DMS153 treated with DMSO at 0.1 percent for 48 hours (cell line): ENCODE results near the gene ARMC9.

ENCODE experiments used
- DNase-seq: peaks from one replicate; lab custom pipeline; 2025; ENCODE audit not compliant: unreplicated experiment; lab: John Stamatoyannopoulos, UW

ARMC9 gene

GRCh38 chr2:231378026-231378722, 179.7 kb downstream of the ARMC9 start:
- DNase-seq: no peak

GRCh38 chr2:231379266-231380215, 181.1 kb downstream of the ARMC9 start:
- DNase-seq: no peak

- DNase-seq: no peak
These were observed 181.9 kb downstream of the ARMC9 start for GRCh38 chr2:231380307-231380706.

- no peak for DNase-seq
These were observed 182.8 kb downstream of the ARMC9 start for GRCh38 chr2:231380991-231381847.

- DNase-seq: no peak
These were observed 183.7 kb downstream of the ARMC9 start for GRCh38 chr2:231382116-231382515.

GRCh38 chr2:231383416-231384108, 185.1 kb downstream of the ARMC9 start:
- no peak for DNase-seq

- no peak for DNase-seq
These were observed 185.6 kb downstream of the ARMC9 start for GRCh38 chr2:231384109-231384435.

- no peak for DNase-seq
These were observed 186.5 kb downstream of the ARMC9 start for GRCh38 chr2:231384970-231385369.

- no peak for DNase-seq
These were observed 187.0 kb downstream of the ARMC9 start for GRCh38 chr2:231385429-231385828.

- DNase-seq: no peak
These were observed 188.0 kb downstream of the ARMC9 start for GRCh38 chr2:231386446-231386845.

GRCh38 chr2:231387904-231388724, 189.7 kb downstream of the ARMC9 start:
- DNase-seq: no peak

GRCh38 chr2:231388725-231389346, 190.4 kb downstream of the ARMC9 start:
- DNase-seq: no peak

- DNase-seq: no peak
These were observed 192.2 kb downstream of the ARMC9 start for GRCh38 chr2:231390667-231391066.

- DNase-seq: no peak
These were observed 193.6 kb downstream of the ARMC9 start for GRCh38 chr2:231391981-231392380.

- no peak for DNase-seq
These were observed 194.2 kb downstream of the ARMC9 start for GRCh38 chr2:231392431-231393148.

GRCh38 chr2:231393149-231394131, 195.0 kb downstream of the ARMC9 start:
- DNase-seq: no peak
